Measurements from ENCODE around the gene THSD7B. TPM values are rescaled to one million over a fixed set of nuclear protein-coding genes. Genes with fewer than 3 reads are reported as not detected.

THSD7B gene
- total and polyA plus RNA-seq, 9 of the 15 experiments (the other 6 are each of a cell fraction or from before 2014, with no cell fraction given) = not detected

GRCh38 chr2:137020452-137021196, 255.3 kb downstream of the THSD7B start:
- in situ Hi-C loops (cut with MboI) = no loop called here
- H3K27ac ChIP-seq (ENCODE audit: extremely low read depth, low read depth, low read length) = no peak overlapping the region
- H3K9me1 ChIP-seq (ENCODE audit: control insufficient read depth, insufficient read depth, low read length) = no peaks in the 10 kb centered on the region
- no peaks in the 10 kb centered on the region for H4K20me1 ChIP-seq (replicated peaks; ENCODE audit: control insufficient read depth, insufficient read depth, low read length)
- H3K36me3 ChIP-seq (ENCODE audit: control insufficient read depth, insufficient read depth, low read length) = no peaks in the 10 kb centered on the region
- ATAC-seq (no peak), FAIRE-seq (no peak), DNase-seq (ENCODE audit: extremely low read depth in 1 of 4, low spot score in 3 of 4) (no peak)
- H3K9ac ChIP-seq (ENCODE audit: insufficient read depth in 1 of 2, low read depth in 2 of 2, low read length in 2 of 2) = no peak overlapping the region
- ChIA-PET POLR2A (no interaction called here), CTCF (ENCODE audit: low intra/inter-chr PET ratio) (no interaction called here)
- no peak overlapping the region for H3K4me2 ChIP-seq (ENCODE audit: insufficient read depth, low read length)
- H3K27me3 ChIP-seq (ENCODE audit: control insufficient read depth in 2 of 2, insufficient read depth in 2 of 2, low read length in 2 of 2) = no peaks in the 10 kb centered on the region
- no peak overlapping the region for H3K4me3 ChIP-seq
- H3K79me2 ChIP-seq (ENCODE audit: control insufficient read depth, insufficient read depth, low read length) = no peaks in the 10 kb centered on the region
- H3K4me1 ChIP-seq (replicated peaks in 1 of 2; ENCODE audit: control insufficient read depth in 2 of 2, insufficient read depth in 2 of 2, low read length in 2 of 2) = no peaks in the 10 kb centered on the region
- BruUV-seq (replicated peaks) = no TSS peak
- intact Hi-C loops (cut with micrococcal nuclease) = no loop called here
- 1% methylated on average over 11 of the region's 11 CpGs for WGBS (ENCODE audit: insufficient coverage, low coverage, missing lambda C conversion rate)
- H2AFZ ChIP-seq (ENCODE audit: low read depth, low read length) = no peak overlapping the region
- no peaks in the 10 kb centered on the region for H3K9me3 ChIP-seq (replicated peaks; ENCODE audit: control insufficient read depth, insufficient read depth, low read depth, low read length)
- no peak for TF ChIP-seq ZNF318 (IDR thresholded peaks at IDR 0.05; ENCODE audit: borderline replicate concordance in 1 of 2, low read depth in 1 of 2)
- no peak for TF ChIP-seq HCFC1 (IDR thresholded peaks at IDR 0.05; ENCODE audit: low read depth, low read length)
- TF ChIP-seq TCF7 (IDR thresholded peaks at IDR 0.05; ENCODE audit: borderline replicate concordance) = no peak
- no peak for TF ChIP-seq FOXO4 (CRISPR knock-in tag; IDR thresholded peaks at IDR 0.05)
- no peak for TF ChIP-seq CHD2 (IDR thresholded peaks at IDR 0.05; ENCODE audit: low read depth, low read length)
- no peak for TF ChIP-seq HOXB6 (CRISPR knock-in tag; IDR thresholded peaks at IDR 0.05; ENCODE audit: borderline replicate concordance)
- no peak for TF ChIP-seq SMARCA4 (IDR thresholded peaks at IDR 0.05)
- no peak for TF ChIP-seq HBP1 (CRISPR knock-in tag; IDR thresholded peaks at IDR 0.05)
- TF ChIP-seq SRF (CRISPR knock-in tag; IDR thresholded peaks at IDR 0.05) = no peak
- no peak for TF ChIP-seq XRCC3 (IDR thresholded peaks at IDR 0.05)
- no peak for TF ChIP-seq ARNT (IDR thresholded peaks at IDR 0.05)
- no peak for TF ChIP-seq PML (IDR thresholded peaks at IDR 0.05; ENCODE audit: low read length)

Data from K562 (cell line).